GM20431 (cell line): Measurements from ENCODE around the gene GULP1.
"Not testable (repeated sequence)": the region's sequence is repeated elsewhere in the genome, so short reads cannot be mapped to it uniquely, and the experiment has no call there.

Experiments used
- in situ Hi-C: fragments of 300-500 bp; cut with MseI, MboI; formaldehyde crosslinking; loops from one replicate; pipeline ENCODE4 v1.15.0; 2020; ENCODE audit warnings: low sequenced_read_pairs; ENCODE audit not compliant: unreplicated experiment

The GULP1 gene, protein sequence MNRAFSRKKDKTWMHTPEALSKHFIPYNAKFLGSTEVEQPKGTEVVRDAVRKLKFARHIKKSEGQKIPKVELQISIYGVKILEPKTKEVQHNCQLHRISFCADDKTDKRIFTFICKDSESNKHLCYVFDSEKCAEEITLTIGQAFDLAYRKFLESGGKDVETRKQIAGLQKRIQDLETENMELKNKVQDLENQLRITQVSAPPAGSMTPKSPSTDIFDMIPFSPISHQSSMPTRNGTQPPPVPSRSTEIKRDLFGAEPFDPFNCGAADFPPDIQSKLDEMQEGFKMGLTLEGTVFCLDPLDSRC

GRCh38 chr2:188291617-188292347, at the start of gene GULP1:
GULP1 (plus strand) TSS chr2:188291874; CDS start chr2:188477703, 185,829 bp downstream.
- in situ Hi-C loops = no loop called here

DNA sequence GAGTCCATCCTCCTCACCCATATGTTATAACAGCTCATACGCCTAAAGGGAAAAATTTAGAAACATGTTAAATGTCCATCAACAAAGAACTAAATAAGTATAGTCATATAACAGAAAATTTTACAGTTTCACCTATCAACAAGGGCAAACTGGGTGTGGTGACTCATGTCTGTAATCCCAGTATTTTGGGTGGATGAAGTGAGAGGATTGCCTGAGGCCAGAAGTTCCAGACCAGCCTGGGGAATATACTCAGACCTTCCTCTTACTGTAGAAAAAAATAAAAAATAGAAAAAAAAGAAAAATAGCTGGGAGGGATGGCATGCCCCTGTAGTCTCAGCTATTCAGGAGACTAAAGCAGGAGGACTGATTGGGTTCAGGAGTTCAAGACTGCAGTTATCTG, 48.3 kb upstream of the GULP1 start:
- in situ Hi-C loops = no loop called here

GRCh38 chr2:188244383-188244782, 47.3 kb upstream of the GULP1 start:
- in situ Hi-C loops = no loop called here

DNA sequence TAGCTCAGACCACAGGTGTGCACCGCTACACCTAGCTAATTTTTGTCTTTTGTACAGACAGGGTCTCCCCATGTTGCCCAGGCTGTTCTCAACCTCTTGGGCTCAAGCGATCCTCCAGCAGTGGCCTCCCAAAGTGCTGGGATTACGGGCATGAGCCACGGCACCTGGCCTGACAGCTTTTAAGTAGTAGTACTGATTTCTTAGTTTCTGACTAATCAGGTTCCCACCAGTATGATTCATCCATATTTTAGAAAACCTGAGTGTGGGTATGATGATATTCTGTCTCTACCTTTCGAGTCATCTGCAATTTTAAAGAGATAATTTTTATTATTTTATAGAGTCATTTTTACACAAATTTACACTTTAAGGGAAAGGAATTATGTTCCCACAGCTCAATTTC, 46.4 kb upstream of the GULP1 start:
- in situ Hi-C loops = no loop called here

DNA sequence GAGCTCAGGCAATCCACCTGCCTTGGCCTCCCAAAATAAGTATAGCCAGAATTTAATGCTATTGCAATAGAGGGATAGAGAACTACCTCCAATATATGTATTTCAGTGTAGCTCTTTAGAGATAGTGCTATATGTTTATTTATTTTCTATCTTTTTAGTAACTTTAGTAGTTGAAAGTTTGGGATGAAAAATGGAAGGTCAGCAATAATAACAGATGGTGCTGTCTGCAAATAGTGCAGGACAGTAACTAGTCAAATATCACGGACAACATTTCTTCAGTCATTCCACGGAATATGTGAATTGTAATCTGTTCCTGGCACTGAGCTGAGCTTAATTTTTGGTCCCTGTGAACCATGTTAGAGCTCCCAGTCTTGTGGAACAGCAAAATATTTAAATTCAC, 43.2 kb upstream of the GULP1 start:
- in situ Hi-C loops = no loop called here

DNA sequence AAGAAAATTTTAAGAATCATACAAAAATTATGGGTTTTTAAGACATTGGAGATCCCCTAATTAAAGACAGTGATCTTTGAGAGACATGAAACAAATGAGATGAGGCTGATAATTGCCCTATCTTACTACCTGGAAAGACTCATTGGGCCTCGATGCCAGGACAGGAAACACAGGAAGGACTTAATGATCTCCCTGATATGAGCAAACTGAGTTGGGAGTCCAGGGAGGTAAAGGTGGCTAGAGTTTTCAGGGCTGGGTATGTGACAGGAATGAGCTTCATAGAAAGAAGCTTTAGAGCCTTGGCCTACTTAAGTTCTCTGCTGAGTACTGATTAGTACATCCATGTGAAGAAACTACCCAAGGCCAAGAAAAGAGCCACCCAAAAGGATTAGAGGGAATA, 40.6 kb upstream of the GULP1 start:
- in situ Hi-C loops = no loop called here

- in situ Hi-C loops = no loop called here
Observed at GRCh38 chr2:188256420-188256819, 35.3 kb upstream of the GULP1 start.

DNA sequence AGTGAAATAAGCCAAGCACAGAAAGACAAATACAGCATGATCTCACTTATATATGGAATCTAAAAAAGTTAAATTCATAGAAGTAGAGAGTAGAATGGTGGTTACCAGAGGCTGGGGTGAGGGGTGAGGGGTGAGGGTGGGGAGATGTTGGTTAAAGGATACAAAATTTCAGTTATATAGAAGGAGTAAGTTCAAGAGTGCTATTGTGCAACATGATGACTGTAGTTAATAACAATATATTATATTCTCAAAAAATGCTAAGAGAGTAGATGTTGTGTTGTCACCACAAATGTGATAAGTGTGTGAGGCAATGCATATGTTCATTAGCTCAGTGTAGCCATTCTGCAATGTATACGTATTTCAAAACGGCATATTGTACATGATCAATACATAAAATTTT, 26.4 kb upstream of the GULP1 start:
- in situ Hi-C loops = no loop called here

GRCh38 chr2:188267776-188268175, 23.9 kb upstream of the GULP1 start:
- in situ Hi-C loops = no loop called here

DNA sequence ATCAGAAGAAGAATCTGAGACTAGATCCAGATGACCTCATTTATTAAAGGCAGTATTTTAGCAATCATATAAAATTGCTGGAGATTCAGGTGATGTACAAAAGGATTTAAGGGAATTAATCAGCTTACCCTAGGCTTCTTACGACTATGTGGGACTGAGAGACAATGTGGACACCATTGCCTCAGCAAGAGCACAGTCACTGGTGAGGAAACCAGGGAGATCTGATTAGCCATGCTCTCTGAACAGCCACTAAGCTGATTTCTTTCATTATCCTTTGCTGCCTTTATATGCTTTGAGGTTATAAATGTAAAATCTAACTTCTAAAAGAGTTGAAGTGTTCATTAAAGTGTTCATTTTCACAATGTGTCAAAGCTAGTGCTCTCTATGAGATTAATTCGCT, 22.7 kb upstream of the GULP1 start:
- in situ Hi-C loops = no loop called here

GRCh38 chr2:188272121-188272520, 19.6 kb upstream of the GULP1 start:
- in situ Hi-C loops = no loop called here

- in situ Hi-C loops = no loop called here
Observed at GRCh38 chr2:188274274-188274673, 17.4 kb upstream of the GULP1 start.

GRCh38 chr2:188276255-188276654, 15.4 kb upstream of the GULP1 start:
- in situ Hi-C loops = no loop called here

GRCh38 chr2:188277786-188278185, 13.9 kb upstream of the GULP1 start:
- in situ Hi-C loops = no loop called here

DNA sequence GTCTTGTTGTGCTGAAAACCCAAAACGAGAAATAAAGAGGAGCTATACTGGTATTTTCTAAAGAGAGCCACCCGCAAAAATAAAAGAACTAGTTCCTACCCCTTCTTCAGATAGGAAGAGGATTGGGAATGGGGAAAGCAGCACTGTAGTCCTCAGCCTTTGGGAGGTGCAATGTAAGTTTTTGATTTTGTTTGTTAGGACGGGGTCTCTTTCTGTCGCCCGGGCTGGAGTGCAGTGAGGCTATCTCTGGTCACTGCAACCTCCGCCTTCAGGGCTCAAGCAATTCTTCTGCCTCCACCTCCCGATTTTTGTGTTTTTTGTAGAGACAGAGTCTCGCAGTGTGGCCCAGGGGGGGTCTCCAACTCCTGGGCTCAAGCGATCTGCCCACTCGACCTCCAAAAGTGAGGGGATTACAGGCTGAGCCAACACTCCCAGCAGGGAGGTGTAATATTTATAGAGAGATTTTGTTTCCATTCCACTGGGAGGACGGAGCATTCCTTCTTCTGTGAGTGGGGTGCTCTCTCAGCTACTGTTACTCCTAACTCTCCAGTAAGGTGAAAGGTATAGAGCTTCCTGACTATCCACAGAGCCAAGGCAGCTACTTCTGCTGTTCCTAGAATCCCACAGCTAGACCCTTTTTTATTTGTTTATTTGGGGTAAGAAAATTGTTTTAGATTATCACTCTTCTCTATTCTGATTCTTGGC, 13.1 kb upstream of the GULP1 start:
- in situ Hi-C loops = no loop called here

DNA sequence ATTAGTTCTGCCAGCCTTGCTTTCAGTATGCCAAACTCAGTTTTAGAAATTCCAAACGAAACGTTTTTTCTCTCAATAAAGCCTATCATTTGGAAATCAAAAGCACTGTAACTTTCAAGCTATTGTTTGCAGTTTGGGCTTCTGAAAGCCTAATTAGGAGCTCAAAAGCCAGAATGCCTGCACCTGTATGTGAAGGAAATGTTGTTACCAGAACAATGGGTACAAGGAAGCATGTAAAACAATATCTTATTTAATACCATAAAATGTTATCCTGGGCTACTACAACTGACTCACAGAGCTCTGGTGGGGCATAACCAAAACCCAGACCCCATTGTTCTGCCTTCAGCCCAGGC, 12.6 kb upstream of the GULP1 start:
- in situ Hi-C loops = no loop called here

- in situ Hi-C loops = no loop called here
Observed at GRCh38 chr2:188280811-188281222, 10.9 kb upstream of the GULP1 start.

- in situ Hi-C loops = no loop called here
Observed at GRCh38 chr2:188282907-188283306, 8.8 kb upstream of the GULP1 start.

DNA sequence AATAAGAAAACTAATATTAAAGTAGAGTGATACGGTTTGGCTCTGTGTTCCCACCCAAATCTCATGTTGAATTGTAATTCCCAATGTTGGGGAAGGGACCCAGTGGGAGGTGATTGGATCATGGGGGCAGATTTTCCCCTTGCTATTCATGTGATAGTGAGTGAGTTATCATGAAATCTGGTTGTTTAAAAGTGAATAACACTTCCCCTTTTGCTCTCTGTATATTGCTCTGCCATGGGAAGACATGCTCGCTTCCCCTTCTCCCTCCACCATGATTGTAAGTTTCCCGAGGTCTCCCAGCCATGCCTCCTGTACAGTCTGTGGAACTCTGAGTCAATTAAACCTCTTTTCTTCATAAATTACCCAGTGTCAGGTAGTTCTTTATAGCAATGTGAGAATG, 7.4 kb upstream of the GULP1 start:
- in situ Hi-C loops = not testable (repeated sequence)

DNA sequence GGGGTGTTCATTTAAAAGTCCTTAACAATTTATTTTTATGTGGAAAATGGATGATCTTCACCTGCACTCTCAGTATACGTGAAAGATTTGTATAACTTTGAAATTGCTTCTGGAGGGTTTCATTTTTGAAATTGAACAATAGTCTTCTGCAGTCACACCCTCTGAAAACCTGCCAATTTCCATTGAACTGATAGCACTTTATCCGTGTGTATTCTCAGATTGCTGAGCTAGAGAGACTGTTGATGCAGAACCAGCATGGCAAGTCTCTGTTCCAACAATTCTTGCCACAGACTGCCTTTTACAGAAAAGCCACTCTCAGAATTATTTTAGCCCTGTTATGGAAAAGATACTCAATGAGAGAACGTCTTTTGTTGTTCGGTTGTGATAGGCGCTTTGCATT, 6.6 kb upstream of the GULP1 start:
- in situ Hi-C loops = no loop called here

GRCh38 chr2:188285774-188286173, 5.9 kb upstream of the GULP1 start:
- in situ Hi-C loops = no loop called here
